Progenitor cell of endocrine pancreas (in vitro differentiated cells): ENCODE results near the gene PGAM1. TPM values are rescaled to one million over a fixed set of nuclear protein-coding genes. Genes with fewer than 3 reads are reported as not detected.
A peak's percentile ranks its signal among the peaks of the same experiment; 100 is the strongest.
"Not testable (repeated sequence)": the region's sequence is repeated elsewhere in the genome, so short reads cannot be mapped to it uniquely, and the experiment has no call there.

ENCODE experiments used
- DNase-seq: peaks from one replicate; pipeline ENCODE4 v3.0.0; 2021; ENCODE audit warnings: low spot score; ENCODE audit not compliant: unreplicated experiment
- H3K27ac Mint-ChIP-seq: 2 replicates; pipeline ENCODE4 v1.8.0; 2021; ENCODE audit warnings: mild to moderate bottlenecking, moderate library complexity, mixed read lengths
- H3K27me3 Mint-ChIP-seq: 2 replicates; pipeline ENCODE4 v1.8.0; 2021; ENCODE audit warnings: mixed read lengths
- H3K36me3 Mint-ChIP-seq: 2 replicates; pipeline ENCODE4 v1.8.0; 2022; ENCODE audit warnings: mixed read lengths; ENCODE audit not compliant: insufficient read depth
- H3K4me1 Mint-ChIP-seq: 2 replicates; pipeline ENCODE4 v1.8.0; 2021; ENCODE audit warnings: low read depth, mixed read lengths
- H3K4me3 Mint-ChIP-seq: 2 replicates; pipeline ENCODE4 v1.8.0; 2021; ENCODE audit warnings: low read depth, mild to moderate bottlenecking, moderate library complexity, mixed read lengths
- H3K9me3 Mint-ChIP-seq: 2 replicates; pipeline ENCODE4 v1.8.0; 2021; ENCODE audit warnings: low read depth, mixed read lengths
- total RNA-seq: library from RNA; stranded (reverse); gene quantifications from 2 replicates; pipeline ENCODE4 v1.2.1, GENCODE V29; 2021
- TF ChIP-seq, protein P1 (sequence below): fragments of 200-600 bp; sonication (generic); IDR thresholded peaks from one replicate; pipeline ENCODE4 v1.5.0; 2021; ENCODE audit warnings: antibody characterized with exemption, mild to moderate bottlenecking; ENCODE audit not compliant: unreplicated experiment

PGAM1 gene
- total RNA-seq, 1 donor from 2014 or later, result 130 TPM

DNA sequence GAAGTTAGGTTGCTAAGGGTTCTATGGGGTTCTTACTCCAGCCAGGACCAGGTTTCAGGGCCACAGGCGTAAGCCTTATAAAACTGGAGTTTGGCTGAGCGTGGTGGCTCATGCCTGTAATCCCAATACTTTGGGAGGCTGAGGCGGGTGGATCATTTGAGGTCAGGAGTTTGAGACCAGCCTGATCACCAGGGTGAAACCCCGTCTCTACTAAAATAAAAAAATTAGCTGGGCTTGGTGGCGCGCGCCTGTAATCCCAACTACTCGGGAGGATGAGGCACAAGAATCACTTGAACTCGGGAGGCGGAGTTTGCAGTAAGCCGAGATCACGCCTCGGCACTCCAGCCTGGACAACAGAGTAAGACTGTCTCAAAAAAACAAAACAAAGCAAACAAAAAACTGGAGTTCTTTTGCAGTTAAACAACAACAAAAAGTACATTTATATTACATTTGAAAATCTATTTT lies 24.5 kb upstream of the PGAM1 start:
- H3K9me3 Mint-ChIP-seq, result no peaks in the 10 kb centered on the region
- peaks cover 13% of the 10 kb centered on the region for H3K4me1 Mint-ChIP-seq
- peak overlapping the region; percentile 95 for H3K27ac Mint-ChIP-seq
- TF ChIP-seq, protein P1, sequence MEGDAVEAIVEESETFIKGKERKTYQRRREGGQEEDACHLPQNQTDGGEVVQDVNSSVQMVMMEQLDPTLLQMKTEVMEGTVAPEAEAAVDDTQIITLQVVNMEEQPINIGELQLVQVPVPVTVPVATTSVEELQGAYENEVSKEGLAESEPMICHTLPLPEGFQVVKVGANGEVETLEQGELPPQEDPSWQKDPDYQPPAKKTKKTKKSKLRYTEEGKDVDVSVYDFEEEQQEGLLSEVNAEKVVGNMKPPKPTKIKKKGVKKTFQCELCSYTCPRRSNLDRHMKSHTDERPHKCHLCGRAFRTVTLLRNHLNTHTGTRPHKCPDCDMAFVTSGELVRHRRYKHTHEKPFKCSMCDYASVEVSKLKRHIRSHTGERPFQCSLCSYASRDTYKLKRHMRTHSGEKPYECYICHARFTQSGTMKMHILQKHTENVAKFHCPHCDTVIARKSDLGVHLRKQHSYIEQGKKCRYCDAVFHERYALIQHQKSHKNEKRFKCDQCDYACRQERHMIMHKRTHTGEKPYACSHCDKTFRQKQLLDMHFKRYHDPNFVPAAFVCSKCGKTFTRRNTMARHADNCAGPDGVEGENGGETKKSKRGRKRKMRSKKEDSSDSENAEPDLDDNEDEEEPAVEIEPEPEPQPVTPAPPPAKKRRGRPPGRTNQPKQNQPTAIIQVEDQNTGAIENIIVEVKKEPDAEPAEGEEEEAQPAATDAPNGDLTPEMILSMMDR, result no peak
- peak overlapping the region; percentile 94 for H3K4me3 Mint-ChIP-seq
- no peak for DNase-seq
- no peaks in the 10 kb centered on the region for H3K36me3 Mint-ChIP-seq
- H3K27me3 Mint-ChIP-seq, result peaks cover 4% of the 10 kb centered on the region

DNA sequence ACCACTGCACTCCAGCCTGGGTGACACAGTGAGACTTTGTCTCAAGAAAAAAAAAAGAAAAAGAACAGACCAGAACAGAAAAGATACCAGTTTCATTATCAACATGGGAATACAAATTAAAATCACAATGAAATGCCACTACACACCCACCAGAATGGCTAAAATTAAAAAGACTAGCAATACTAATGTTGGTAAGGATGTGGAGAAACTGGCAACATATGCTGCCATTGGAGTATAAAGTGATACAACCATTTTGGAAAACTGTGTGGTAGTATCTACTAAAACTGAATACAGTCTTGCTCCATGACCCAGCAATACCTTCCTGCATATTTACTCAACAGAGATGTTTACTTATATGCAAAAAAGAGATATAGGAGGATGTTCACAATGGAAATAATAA lies 21.9 kb upstream of the PGAM1 start:
- DNase-seq, result no peak
- peaks cover 4% of the 10 kb centered on the region for H3K27me3 Mint-ChIP-seq
- TF ChIP-seq, protein P1, result no peak
- peaks cover 15% of the 10 kb centered on the region for H3K4me1 Mint-ChIP-seq
- H3K36me3 Mint-ChIP-seq, result no peaks in the 10 kb centered on the region
- no peaks in the 10 kb centered on the region for H3K9me3 Mint-ChIP-seq
- H3K27ac Mint-ChIP-seq, result no peak overlapping the region
- H3K4me3 Mint-ChIP-seq, result no peak overlapping the region

DNA sequence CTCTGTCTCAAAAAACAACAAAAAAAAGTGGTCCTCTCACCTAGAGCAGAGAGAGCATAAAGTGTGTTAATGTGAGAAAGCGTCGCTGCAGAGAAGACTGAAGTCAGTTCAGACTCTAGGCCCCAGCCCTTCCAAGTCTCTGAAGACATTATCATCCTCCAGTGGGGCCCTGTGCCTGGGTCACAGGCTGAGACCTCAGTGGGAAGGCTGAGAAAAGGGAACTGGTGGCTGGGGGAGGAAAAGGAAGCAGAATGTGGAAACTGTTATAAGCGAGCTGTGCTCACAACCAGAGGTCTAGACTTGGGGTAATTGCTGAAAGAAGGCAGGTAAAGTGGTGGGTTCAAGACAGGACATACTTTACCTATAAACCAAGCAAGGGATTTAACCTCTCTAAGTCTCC lies 19.9 kb upstream of the PGAM1 start:
- Mint-ChIP-seq H3K27me3 (peaks cover 4% of the 10 kb centered on the region), H3K36me3 (no peaks in the 10 kb centered on the region), H3K4me3 (no peak overlapping the region), H3K4me1 (peaks cover 4% of the 10 kb centered on the region), H3K9me3 (no peaks in the 10 kb centered on the region), H3K27ac (no peak overlapping the region)
- DNase-seq, result no peak
- TF ChIP-seq, protein P1, result no peak

DNA sequence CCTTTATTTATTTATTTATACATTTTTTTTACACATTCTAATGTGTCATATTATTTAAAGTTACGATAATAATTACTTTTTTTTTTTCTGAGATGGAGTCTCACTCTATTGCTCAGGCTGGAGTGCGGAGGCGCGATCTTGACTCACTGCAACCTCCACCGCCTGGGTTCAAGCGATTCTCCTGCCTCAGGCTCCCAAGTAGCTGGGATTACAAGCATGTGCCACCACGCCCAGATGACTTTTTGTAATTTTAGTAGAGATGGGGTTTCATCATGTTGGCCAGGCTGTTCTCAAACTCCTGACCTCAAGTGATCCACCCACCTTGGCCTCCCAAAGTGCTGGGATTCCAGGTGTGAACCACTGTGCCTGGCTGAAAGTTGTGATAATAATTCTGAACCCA lies 19.5 kb upstream of the PGAM1 start:
- not testable (repeated sequence) for H3K9me3 Mint-ChIP-seq, H3K4me3 Mint-ChIP-seq, H3K27me3 Mint-ChIP-seq, H3K36me3 Mint-ChIP-seq, H3K27ac Mint-ChIP-seq, H3K4me1 Mint-ChIP-seq, DNase-seq

DNA sequence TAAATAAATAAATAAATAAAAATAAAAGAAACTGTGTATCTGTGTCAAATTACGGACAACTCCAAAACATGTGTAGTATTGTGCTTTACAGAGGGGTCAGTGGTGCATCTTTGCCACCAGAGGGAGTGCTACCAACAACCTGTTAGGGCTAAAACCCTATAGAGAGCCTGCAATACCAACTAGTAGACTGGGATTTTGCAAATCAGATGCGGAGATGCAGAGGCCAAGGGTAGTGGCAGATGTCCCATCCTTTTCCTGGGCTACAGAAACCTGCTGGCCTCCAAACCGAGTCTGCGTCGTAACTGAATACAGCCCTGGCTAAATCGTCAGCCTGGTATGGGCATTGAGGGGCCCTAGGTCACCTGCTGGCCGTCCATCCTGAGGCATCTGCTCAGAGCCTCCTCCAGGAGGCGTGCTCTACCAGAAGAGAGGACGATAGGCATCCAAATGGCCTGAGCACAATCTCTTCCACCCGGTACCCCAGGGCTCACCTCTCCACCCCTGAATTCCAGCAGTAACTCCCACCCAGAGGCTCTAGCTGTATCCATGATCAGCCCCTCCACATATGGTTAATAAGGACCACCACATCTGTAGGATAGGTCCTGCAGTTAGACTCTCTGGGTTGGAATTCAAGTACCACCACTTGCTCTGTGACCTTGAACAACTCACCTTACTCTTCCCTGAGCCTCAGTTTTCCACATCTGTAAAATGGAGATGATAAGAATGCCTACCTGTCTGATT lies 18.6 kb upstream of the PGAM1 start:
- Mint-ChIP-seq H3K27me3 (peaks cover 4% of the 10 kb centered on the region), H3K36me3 (no peaks in the 10 kb centered on the region), H3K9me3 (no peaks in the 10 kb centered on the region), H3K4me3 (peak overlapping the region; percentile 46), H3K4me1 (peaks cover 2% of the 10 kb centered on the region), H3K27ac (peak overlapping the region; percentile 52)
- TF ChIP-seq, protein P1, result peak; percentile 84
- DNase-seq, result peak; percentile 23

DNA sequence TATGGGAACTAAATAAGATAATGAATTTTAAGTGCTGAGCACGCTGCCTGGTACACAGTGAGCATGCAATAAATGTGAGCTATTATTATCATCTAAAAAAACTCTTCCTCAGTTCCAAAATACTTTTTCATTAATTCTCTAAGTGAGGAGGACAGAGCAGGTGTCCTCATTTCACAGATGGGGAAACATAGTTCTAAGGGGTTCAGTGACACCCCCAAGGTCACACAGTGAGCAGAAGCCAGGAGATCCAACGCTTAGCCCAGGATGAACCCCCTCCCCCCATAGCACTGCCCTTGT lies 18.1 kb upstream of the PGAM1 start:
- H3K27me3 Mint-ChIP-seq, result peaks cover under 1% of the 10 kb centered on the region
- no peaks in the 10 kb centered on the region for H3K9me3 Mint-ChIP-seq
- DNase-seq, result no peak
- no peak overlapping the region for H3K27ac Mint-ChIP-seq
- TF ChIP-seq, protein P1, result no peak
- H3K4me1 Mint-ChIP-seq, result peaks cover 2% of the 10 kb centered on the region
- no peak overlapping the region for H3K4me3 Mint-ChIP-seq
- H3K36me3 Mint-ChIP-seq, result no peaks in the 10 kb centered on the region
